22Rv1 (cell line): ENCODE results near the gene GIPR.
"Not testable (repeated sequence)": the region's sequence is repeated elsewhere in the genome, so short reads cannot be mapped to it uniquely, and the experiment has no call there.

Source experiments
- H3K27ac ChIP-seq: fragments of 450-650 bp; 2 replicates; pipeline ENCODE4 v1.5.1; 2017
- CTCF ChIP-seq: fragments of 450-650 bp; IDR thresholded peaks from 2 replicates; pipeline ENCODE4 v1.5.1; 2017; ENCODE audit warnings: mild to moderate bottlenecking
- ZFX ChIP-seq: fragments of 450-650 bp; IDR thresholded peaks from 2 replicates; pipeline ENCODE4 v1.6.1; 2017; ENCODE audit warnings: antibody characterized with exemption, borderline replicate concordance

The GIPR gene

DNA sequence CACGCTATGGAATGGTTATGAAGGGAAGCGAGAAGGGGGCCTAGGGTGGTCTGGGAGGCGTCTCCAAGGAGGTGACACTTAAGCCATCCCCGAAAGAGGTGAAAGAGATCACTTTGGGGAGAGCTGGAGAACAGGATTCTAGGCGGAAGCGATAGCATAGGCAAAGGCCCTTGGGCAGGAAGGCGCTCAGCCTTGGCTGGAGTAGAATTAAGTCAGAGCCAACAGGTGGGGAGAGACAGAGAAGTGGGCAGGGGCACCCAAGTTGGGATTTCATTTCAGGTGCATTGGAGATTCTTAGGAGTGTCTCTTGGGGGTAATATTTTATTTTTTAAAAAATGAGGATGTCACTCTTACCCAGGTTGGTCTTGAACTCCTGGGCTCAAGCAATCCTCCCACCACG lies 14.1 kb downstream of the GIPR start:
- H3K27ac ChIP-seq, result peak overlapping the region; percentile 58
- TF ChIP-seq CTCF (no peak), ZFX (no peak)

DNA sequence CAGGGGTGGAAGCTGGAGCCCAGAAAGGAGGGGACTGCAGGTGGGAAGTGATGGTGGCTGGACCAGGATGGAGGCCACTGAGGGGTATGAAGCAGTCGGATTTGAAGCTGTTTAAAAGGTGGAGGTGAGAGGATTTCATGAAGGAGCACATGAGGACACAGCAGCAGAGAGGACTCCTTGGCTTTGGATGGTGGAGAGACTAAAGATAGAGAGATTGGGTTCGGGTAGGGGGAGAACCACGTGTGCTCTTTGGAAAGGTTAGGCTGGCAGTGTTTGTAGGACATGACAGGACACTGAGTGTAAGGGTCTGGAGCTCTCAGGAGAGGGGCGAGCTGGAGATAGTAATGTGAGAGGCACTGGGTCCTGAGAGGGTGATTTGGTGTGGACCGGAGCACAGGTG lies 14.9 kb downstream of the GIPR start:
- TF ChIP-seq ZFX (no peak), CTCF (no peak)
- no peak overlapping the region; the same call in 1 of the 2 replicates for H3K27ac ChIP-seq

GRCh38 chr19:45685045-45685444 lies 17.0 kb downstream of the GIPR start:
- not testable (repeated sequence) for H3K27ac ChIP-seq

- no peak overlapping the region for H3K27ac ChIP-seq
- TF ChIP-seq CTCF, result no peak
- no peak for TF ChIP-seq ZFX
Measured at GRCh38 chr19:45687599-45687998, 19.6 kb downstream of the GIPR start.

GRCh38 chr19:45691516-45692186 lies 23.6 kb downstream of the GIPR start, which contains the start of gene SNRPD2:
Gene SNRPD2, minus strand, starts transcription at chr19:45691953. Its CDS starts 65 bp downstream, at chr19:45691888.
- TF ChIP-seq ZFX, result no peak
- peak within 1 kb of the TSS; percentile 91 for H3K27ac ChIP-seq

GRCh38 chr19:45692187-45693105 lies 24.4 kb downstream of the GIPR start, which contains the start of gene QPCTL:
Gene QPCTL, plus strand, starts transcription at chr19:45692666. Its CDS starts 38 bp downstream, at chr19:45692704.
- TF ChIP-seq ZFX, result no peak
- TF ChIP-seq CTCF, result no peak
- H3K27ac ChIP-seq, result peak within 1 kb of the TSS; percentile 91

GRCh38 chr19:45693106-45693788 lies 25.2 kb downstream of the GIPR start:
- peak overlapping the region; percentile 91 for H3K27ac ChIP-seq
- peak; percentile 97 for TF ChIP-seq CTCF
- TF ChIP-seq ZFX, result no peak

DNA sequence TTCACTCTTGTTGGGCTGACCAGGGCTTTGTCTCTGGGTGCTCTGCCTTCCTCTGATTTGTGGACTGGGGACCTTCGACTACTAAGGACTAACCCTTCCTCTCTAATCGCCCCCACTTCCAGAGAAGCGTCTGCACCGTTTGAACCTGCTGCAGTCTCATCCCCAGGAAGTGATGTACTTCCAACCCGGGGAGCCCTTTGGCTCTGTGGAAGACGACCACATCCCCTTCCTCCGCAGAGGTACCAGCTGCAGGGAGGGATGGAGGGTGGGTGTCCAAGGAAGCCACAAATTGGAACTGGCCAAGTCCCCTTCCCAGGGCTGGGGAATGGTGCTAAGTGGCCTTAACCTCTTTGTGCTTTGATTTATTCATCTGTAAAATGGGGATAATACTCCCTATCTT lies 33.7 kb downstream of the GIPR start:
- TF ChIP-seq ZFX (no peak), CTCF (no peak)

More for the DNA sequence above, 33.7 kb downstream of the GIPR start:
- H3K27ac ChIP-seq, result no peak overlapping the region
